Gastrocnemius medialis (tissue), 4 donors: Measurements from ENCODE around the gene OPCML. TPM values are rescaled to one million over a fixed set of nuclear protein-coding genes. Genes with fewer than 3 reads are reported as not detected.

Source experiments
- ATAC-seq, 2 donors: fragments of 150-250 bp; one replicate each; pipeline ENCODE4 v1.9.1; 2016
- DNase-seq, 2 donors: peaks; one replicate each; pipeline ENCODE4 v3.0.0-alpha.2; 2019
- H3K27ac ChIP-seq, 4 donors: fragments of 200-600 bp; sonication (generic); 1 replicate in 1 of 4; 2 replicates in 3 of 4; pipeline ENCODE4 v1.5.1; 2016 to 2018; ENCODE audit warnings: mild to moderate bottlenecking in 2 of 4, moderate library complexity in 1 of 4
- H3K27me3 ChIP-seq, 3 donors: fragments of 200-600 bp; sonication (generic) in 2 of 3; 1 replicate in 1 of 3; 2 replicates in 2 of 3; pipeline versions ENCODE4 v1.5.1 to v1.6.0; 2016 to 2019; ENCODE audit warnings: mild to moderate bottlenecking in 1 of 3, moderate library complexity in 1 of 3
- H3K36me3 ChIP-seq, 2 donors: fragments of 200-600 bp; sonication (generic) in 1 of 2; one replicate each; pipeline ENCODE4 v1.5.1; 2017 to 2018
- H3K4me1 ChIP-seq, 2 donors: fragments of 200-600 bp; sonication (generic) in 1 of 2; one replicate each; pipeline ENCODE4 v1.5.1; 2016 to 2017; ENCODE audit warnings: mild to moderate bottlenecking in 2 of 2
- H3K4me3 ChIP-seq, 4 donors: fragments of 200-600 bp; sonication (generic) in 3 of 4; 1 replicate in 1 of 4; 2 replicates in 3 of 4; pipeline ENCODE4 v1.5.1; 2016 to 2019; ENCODE audit warnings: mild to moderate bottlenecking in 2 of 4
- H3K9me3 ChIP-seq, 3 donors: fragments of 200-600 bp; sonication (generic) in 2 of 3; 1 replicate in 1 of 3; 2 replicates in 2 of 3; pipeline ENCODE4 v1.5.1; 2016 to 2019
- POLR2A ChIP-seq, 2 donors: fragments of 450-650 bp; IDR thresholded peaks; one replicate each; pipeline ENCODE4 v1.6.1; 2017; ENCODE audit warnings: antibody characterized with exemption in 2 of 2, mild to moderate bottlenecking in 2 of 2, moderate library complexity in 2 of 2
- in situ Hi-C, 4 donors: fragments of 200-750 bp; cut with MboI; loops; one replicate each; pipeline versions ENCODE4 v1.15.0 to v1.8.0; 2017; ENCODE audit warnings: low sequenced_read_pairs in 4 of 4
- intact Hi-C: fragments of 100-400 bp; cut with DNase I; formaldehyde crosslinking; loops from one replicate; pipeline ENCODE4 v1.15.1; 2023; ENCODE audit warnings: low total_unique reads
- total RNA-seq, 4 donors: library from RNA; depleted of rRNA; stranded (reverse); fragments of >200 nt; gene quantifications; one replicate each; pipeline versions ENCODE4 v1.1.0 to v1.2.3, GENCODE V29; 2016
- TF ChIP-seq, protein P1 (sequence below), 5 experiments: fragments of 450-650 bp in 3 of 5; fragments of 200-600 bp in 2 of 5; sonication (generic) in 2 of 5; IDR thresholded peaks in 4 of 5; conservative IDR thresholded peaks in 1 of 5; 1 replicate in 4 of 5; 2 replicates in 1 of 5; pipeline ENCODE4 v1.5.1; 2016 to 2019; ENCODE audit warnings: antibody characterized with exemption in 5 of 5, mild to moderate bottlenecking in 3 of 5, moderate library complexity in 3 of 5

OPCML gene
- total RNA-seq, 4 donors from 2014 or later = not detected

DNA sequence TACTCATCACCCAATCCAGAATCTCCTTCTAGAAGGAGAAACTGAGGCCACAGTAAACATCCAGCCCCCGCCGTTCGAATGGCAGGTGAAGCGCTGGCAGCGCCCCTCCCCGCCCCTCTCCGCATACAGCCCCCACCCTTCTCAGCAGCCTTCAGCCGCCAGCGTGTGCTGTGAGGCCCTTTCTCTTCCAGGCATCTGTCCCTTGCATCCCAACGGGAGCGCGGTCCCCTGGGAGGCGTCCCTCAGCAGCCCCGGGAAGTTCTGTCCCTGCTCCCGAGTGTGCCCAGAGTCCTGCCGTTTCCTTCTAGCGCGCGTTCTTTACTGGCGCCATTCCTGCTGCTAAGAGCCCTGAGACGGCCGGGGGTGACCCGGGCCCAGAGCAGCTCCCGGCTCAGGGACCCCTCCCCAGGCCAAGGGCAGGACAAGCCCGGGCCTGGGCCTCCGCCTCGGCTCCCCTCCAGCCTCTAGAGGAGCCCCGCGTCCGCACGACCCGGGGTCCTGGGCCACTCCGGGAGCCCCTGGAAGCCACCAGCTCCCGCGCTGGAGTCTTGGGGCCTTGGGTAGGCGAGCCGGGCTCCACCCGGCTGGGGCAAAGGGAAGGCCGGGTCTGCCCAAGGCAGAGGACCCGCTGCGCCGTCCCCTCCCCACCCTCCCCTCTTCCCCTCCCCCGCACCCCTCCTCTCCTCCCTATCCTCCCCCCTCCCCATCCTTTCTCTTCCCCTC, 450.4 kb downstream of the OPCML start:
- peaks cover 12 to 36% (median 26%) of the 10 kb centered on the region in 3 donors for H3K27me3 ChIP-seq
- peaks cover 0 to 5% of the 10 kb centered on the region in 2 donors for H3K4me1 ChIP-seq
- H3K36me3 ChIP-seq = no peaks in the 10 kb centered on the region
- no peak for DNase-seq
- no peak overlapping the region for H3K27ac ChIP-seq
- TF ChIP-seq POLR2A (IDR thresholded peaks at IDR 0.05) = no peak
- TF ChIP-seq, protein P1, sequence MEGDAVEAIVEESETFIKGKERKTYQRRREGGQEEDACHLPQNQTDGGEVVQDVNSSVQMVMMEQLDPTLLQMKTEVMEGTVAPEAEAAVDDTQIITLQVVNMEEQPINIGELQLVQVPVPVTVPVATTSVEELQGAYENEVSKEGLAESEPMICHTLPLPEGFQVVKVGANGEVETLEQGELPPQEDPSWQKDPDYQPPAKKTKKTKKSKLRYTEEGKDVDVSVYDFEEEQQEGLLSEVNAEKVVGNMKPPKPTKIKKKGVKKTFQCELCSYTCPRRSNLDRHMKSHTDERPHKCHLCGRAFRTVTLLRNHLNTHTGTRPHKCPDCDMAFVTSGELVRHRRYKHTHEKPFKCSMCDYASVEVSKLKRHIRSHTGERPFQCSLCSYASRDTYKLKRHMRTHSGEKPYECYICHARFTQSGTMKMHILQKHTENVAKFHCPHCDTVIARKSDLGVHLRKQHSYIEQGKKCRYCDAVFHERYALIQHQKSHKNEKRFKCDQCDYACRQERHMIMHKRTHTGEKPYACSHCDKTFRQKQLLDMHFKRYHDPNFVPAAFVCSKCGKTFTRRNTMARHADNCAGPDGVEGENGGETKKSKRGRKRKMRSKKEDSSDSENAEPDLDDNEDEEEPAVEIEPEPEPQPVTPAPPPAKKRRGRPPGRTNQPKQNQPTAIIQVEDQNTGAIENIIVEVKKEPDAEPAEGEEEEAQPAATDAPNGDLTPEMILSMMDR (IDR thresholded peaks at IDR 0.05 in 4 of 5, conservative IDR thresholded peaks at IDR 0.05 in 1 of 5) = no peak
- no peaks in the 10 kb centered on the region for H3K9me3 ChIP-seq
- intact Hi-C loops = no loop called here
- H3K4me3 ChIP-seq = no peak overlapping the region
- in situ Hi-C loops = no loop called here
- no peak for ATAC-seq

DNA sequence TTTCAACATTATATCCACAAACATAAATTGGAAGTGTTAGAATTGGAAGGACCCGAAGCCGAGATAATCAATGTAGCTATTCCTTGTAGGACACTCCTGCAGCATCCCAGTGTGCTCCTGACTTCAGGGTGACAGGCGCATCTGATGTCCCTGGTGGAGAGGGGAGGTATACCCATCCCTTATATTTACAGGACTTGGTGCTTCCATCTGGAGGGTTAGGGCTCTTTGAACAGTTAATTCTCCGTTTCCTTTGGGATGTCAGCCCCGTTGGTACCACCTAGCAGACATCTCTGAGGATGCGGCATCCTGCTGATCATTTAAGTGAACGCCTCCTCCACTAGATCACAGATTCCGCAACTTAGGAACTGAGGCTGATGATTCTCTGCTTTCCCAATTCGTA, 451.3 kb downstream of the OPCML start:
- Histone ChIP-seq H3K27ac (no peak overlapping the region), H3K4me1 (peaks cover 0 to 5% of the 10 kb centered on the region in 2 donors), H3K4me3 (no peak overlapping the region), H3K27me3 (peaks cover 12 to 36% (median 26%) of the 10 kb centered on the region in 3 donors), H3K36me3 (no peaks in the 10 kb centered on the region), H3K9me3 (no peaks in the 10 kb centered on the region)
- intact Hi-C loops (no loop called here), in situ Hi-C loops (no loop called here)
- no peak for ATAC-seq
- no peak for DNase-seq
- no peak for TF ChIP-seq POLR2A (IDR thresholded peaks at IDR 0.05)
- TF ChIP-seq, protein P1 (IDR thresholded peaks at IDR 0.05 in 4 of 5, conservative IDR thresholded peaks at IDR 0.05 in 1 of 5) = no peak

DNA sequence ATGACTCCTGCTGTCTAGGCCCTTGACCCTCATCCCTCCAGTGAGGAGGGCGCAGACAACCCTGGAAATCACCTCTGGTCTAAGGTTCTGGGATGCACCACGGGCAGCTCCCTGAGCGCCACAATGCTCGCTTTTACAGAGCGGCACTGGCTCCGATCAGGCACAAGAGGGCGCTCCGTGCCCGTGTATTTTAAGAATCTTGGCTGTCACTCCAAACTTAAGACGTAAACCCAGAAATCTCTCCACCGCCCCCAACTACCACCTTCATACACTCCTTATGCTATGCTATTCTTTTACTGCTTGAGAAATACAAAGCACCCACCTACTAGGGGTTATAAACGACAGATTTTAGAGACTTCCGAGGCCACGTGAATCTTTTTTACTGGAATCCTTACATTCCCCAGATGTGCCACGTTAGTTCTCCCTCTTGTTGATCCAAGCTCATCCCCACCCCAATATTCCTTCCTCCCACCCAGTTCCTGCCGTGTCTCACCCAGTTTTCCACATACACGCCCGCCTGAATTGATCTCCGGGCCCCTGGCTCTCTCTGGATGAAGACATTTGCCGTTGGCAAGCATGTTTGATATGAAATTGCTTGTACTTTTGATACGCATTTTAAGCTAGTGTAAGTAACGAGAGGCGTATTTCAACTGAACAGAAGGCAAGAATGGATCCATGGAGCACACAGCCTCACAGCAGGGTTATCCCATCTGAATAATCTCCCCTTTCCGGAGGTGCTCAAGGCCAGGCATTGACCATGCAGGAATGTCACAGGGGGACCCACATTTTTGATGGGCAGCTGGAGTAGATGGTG, 453.5 kb downstream of the OPCML start:
- H3K27ac ChIP-seq = no peak overlapping the region
- TF ChIP-seq, protein P1 (IDR thresholded peaks at IDR 0.05 in 4 of 5, conservative IDR thresholded peaks at IDR 0.05 in 1 of 5) = peak; percentile 20 to 66 (median 54)
- TF ChIP-seq POLR2A (IDR thresholded peaks at IDR 0.05) = no peak
- no peak for DNase-seq
- intact Hi-C loops = loop anchor here (5.0 kb wide), 1 partner anchor 759 kb away; no protein-coding TSS in a partner anchor
- peaks cover 0 to 5% of the 10 kb centered on the region in 2 donors for H3K4me1 ChIP-seq
- in situ Hi-C loops = no loop called here
- H3K9me3 ChIP-seq = no peaks in the 10 kb centered on the region
- H3K36me3 ChIP-seq = no peaks in the 10 kb centered on the region
- peaks cover under 1 to 27% (median 16%) of the 10 kb centered on the region in 3 donors for H3K27me3 ChIP-seq
- H3K4me3 ChIP-seq = no peak overlapping the region
- ATAC-seq = no peak

DNA sequence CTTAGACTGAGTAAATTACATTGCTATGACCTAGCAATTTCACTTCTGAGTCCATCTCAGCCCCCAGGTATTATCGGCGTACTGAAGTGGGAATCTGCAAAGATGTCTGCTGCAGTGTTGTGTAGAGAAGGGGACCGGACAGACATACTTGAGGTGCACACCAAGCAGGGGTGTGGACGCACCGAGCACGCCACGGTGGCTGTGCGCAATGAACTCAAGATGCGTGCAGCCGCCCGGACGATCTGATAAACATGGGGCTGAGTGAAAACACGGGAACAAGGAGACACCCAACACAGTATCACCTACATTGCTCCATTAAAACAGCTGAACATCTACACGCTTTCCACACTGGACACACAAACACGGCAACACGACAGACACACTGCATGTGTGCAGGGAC, 454.3 kb downstream of the OPCML start:
- in situ Hi-C loops = no loop called here
- H3K27me3 ChIP-seq = peaks cover 0 to 19% (median 8%) of the 10 kb centered on the region in 3 donors
- ATAC-seq = no peak

More for the DNA sequence above, 454.3 kb downstream of the OPCML start:
- H3K4me1 ChIP-seq = peaks cover 0 to under 1% of the 10 kb centered on the region in 2 donors
- intact Hi-C loops = loop anchor here (5.0 kb wide), 1 partner anchor 759 kb away; no protein-coding TSS in a partner anchor
- no peak overlapping the region for H3K4me3 ChIP-seq
- no peaks in the 10 kb centered on the region for H3K9me3 ChIP-seq
- TF ChIP-seq, protein P1 (IDR thresholded peaks at IDR 0.05 in 4 of 5, conservative IDR thresholded peaks at IDR 0.05 in 1 of 5) = no peak
- TF ChIP-seq POLR2A (IDR thresholded peaks at IDR 0.05) = no peak
- H3K27ac ChIP-seq = no peak overlapping the region
- H3K36me3 ChIP-seq = no peaks in the 10 kb centered on the region
- DNase-seq = no peak
